Measurements from ENCODE around the gene COLEC12.

- TF ChIP-seq CTCF (IDR thresholded peaks at IDR 0.05; ENCODE audit: insufficient read depth, low read length, poor library complexity, severe bottlenecking) (no peak), EZH2phosphoT487 (conservative IDR thresholded peaks at IDR 0.05; ENCODE audit: low read length) (no peak)
These were observed 12.5 kb upstream of the COLEC12 start for GRCh38 chr18:512957-513356.
